ENCODE measurements around the gene CCDC86.

DNA sequence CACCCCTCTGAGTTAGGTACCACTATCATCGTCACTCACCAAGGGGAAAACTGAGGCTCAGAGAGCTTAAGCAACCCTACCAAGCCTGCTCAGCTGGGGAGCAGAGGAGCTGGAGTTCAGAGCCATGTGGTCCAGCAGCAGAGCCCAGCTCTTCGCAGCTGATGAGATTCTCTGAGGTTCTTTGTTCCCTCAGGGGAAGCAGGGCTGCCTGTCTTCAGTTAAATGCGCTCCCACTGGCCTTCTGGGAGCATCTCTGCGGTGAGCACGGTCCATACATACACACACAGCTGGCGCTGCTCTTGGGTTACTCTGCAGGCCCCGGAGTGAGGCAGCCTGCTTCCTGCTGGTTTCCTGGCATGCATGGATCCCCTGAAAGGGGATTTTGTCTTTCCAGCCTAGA, 19.0 kb downstream of the CCDC86 start:
- TF ChIP-seq SNAI2 (CRISPR knock-in tag; IDR thresholded peaks at IDR 0.05) = no peak
- no peak for TF ChIP-seq TCF4 (CRISPR knock-in tag; IDR thresholded peaks at IDR 0.05; ENCODE audit: borderline replicate concordance)
- TF ChIP-seq ZNF70 (CRISPR knock-in tag; IDR thresholded peaks at IDR 0.05) = no peak
- no peak for TF ChIP-seq CSDC2 (CRISPR knock-in tag; IDR thresholded peaks at IDR 0.05)
- TF ChIP-seq ZNF8 (CRISPR knock-in tag; IDR thresholded peaks at IDR 0.05) = no peak
- no peak for TF ChIP-seq BACH2 (CRISPR knock-in tag; IDR thresholded peaks at IDR 0.05; ENCODE audit: borderline replicate concordance)
- TF ChIP-seq, protein P1, sequence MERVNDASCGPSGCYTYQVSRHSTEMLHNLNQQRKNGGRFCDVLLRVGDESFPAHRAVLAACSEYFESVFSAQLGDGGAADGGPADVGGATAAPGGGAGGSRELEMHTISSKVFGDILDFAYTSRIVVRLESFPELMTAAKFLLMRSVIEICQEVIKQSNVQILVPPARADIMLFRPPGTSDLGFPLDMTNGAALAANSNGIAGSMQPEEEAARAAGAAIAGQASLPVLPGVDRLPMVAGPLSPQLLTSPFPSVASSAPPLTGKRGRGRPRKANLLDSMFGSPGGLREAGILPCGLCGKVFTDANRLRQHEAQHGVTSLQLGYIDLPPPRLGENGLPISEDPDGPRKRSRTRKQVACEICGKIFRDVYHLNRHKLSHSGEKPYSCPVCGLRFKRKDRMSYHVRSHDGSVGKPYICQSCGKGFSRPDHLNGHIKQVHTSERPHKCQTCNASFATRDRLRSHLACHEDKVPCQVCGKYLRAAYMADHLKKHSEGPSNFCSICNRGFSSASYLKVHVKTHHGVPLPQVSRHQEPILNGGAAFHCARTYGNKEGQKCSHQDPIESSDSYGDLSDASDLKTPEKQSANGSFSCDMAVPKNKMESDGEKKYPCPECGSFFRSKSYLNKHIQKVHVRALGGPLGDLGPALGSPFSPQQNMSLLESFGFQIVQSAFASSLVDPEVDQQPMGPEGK (CRISPR knock-in tag; IDR thresholded peaks at IDR 0.05; ENCODE audit: borderline replicate concordance) = no peak
- no peak for TF ChIP-seq RARB (CRISPR knock-in tag; IDR thresholded peaks at IDR 0.05)
- no peak for TF ChIP-seq ZNF565 (CRISPR knock-in tag; conservative IDR thresholded peaks at IDR 0.05; ENCODE audit: low read depth)
- TF ChIP-seq, protein P2, sequence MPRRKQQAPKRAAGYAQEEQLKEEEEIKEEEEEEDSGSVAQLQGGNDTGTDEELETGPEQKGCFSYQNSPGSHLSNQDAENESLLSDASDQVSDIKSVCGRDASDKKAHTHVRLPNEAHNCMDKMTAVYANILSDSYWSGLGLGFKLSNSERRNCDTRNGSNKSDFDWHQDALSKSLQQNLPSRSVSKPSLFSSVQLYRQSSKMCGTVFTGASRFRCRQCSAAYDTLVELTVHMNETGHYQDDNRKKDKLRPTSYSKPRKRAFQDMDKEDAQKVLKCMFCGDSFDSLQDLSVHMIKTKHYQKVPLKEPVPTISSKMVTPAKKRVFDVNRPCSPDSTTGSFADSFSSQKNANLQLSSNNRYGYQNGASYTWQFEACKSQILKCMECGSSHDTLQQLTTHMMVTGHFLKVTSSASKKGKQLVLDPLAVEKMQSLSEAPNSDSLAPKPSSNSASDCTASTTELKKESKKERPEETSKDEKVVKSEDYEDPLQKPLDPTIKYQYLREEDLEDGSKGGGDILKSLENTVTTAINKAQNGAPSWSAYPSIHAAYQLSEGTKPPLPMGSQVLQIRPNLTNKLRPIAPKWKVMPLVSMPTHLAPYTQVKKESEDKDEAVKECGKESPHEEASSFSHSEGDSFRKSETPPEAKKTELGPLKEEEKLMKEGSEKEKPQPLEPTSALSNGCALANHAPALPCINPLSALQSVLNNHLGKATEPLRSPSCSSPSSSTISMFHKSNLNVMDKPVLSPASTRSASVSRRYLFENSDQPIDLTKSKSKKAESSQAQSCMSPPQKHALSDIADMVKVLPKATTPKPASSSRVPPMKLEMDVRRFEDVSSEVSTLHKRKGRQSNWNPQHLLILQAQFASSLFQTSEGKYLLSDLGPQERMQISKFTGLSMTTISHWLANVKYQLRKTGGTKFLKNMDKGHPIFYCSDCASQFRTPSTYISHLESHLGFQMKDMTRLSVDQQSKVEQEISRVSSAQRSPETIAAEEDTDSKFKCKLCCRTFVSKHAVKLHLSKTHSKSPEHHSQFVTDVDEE (CRISPR knock-in tag; IDR thresholded peaks at IDR 0.05) = no peak
- TF ChIP-seq ZFP3 (CRISPR knock-in tag; IDR thresholded peaks at IDR 0.05) = no peak
